Measurements from ENCODE around the gene PLEKHA1. TPM values are rescaled to one million over a fixed set of nuclear protein-coding genes. Genes with fewer than 3 reads are reported as not detected.

Gene PLEKHA1
- total RNA-seq, 2 donors from 2014 or later, result 14.2 to 26.5 TPM

DNA sequence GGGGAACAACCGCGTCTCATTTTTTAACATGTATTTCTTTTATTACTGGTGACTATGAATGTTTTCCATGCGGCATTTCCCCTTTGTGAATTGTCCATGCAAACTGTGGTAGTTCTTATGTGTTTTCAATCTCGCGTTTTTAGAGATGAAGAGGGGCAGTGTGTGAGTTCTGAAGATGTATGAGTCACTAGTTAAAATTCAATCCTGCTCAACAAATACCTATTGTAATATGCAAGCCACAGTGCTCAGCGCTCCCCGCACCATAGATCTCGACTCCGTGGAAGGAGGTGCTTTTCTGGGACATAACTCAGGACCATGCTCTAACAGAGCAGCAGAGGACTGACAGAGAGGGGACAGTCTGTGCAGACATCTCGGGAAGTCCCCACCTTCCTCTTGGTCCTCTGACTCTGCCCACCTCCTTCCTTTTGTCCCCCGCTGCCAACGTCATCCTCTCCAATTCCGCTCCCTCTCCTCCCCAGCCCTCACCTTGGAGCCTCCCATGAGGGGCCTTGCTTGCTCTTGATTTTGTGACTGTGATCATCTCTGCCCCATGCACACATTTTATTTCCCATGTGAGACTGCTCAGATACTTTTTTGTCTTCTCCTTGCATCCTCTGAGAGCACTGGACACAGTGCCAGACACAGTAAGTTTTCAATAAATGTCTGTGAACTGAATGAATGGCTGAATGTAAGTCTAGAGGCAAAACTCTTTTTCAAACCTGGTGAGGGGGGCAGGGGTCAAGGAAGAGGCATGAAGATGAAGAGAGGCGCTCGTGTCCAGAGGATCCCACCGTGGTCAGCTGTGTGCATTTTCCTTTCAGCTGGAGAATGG lies 42.7 kb upstream of the PLEKHA1 start:
- no peak for DNase-seq
- TF ChIP-seq POLR2A (IDR thresholded peaks at IDR 0.05), result peak in 2 of 3 donors; percentile 20 to 30
- no peak for TF ChIP-seq CTCF (IDR thresholded peaks at IDR 0.05)
- Histone ChIP-seq H3K36me3 (replicated peaks in 1 of 2; ENCODE audit: insufficient read depth in 1 of 2, low read depth in 2 of 2) (no peaks in the 10 kb centered on the region), H3K4me1 (peaks cover 6% of the 10 kb centered on the region), H3K4me3 (no peak overlapping the region), H3K9me3 (no peaks in the 10 kb centered on the region), H3K27me3 (no peaks in the 10 kb centered on the region), H3K27ac (peak overlapping the region; percentile 25 to 68 (median 58))
- ATAC-seq, result peak; percentile 78
- intact Hi-C loops (cut with DNase I), result no loop called here
- WGBS, 2 donors, result 37 to 39% methylated on average over 16 of the region's 16 CpGs

DNA sequence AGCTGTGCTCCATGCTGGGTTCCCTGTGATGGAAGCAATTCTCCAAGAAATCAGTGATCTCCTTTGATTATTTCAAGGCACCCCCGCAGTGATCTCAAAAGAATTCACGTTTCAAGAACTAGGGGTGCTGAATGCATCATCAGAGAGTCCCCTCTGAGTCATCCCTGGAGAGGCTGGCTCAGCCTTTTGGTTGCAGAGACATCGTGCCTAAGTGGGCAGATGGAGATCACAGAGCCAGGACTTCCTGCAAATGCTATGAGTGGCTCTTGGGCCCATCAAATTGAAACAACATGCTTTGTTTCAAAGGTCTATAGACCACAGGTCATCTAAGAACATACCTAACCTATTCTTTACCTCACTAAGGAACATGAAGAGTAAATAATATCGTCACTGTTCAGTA lies 41.5 kb upstream of the PLEKHA1 start:
- no peaks in the 10 kb centered on the region for H3K36me3 ChIP-seq (replicated peaks in 1 of 2; ENCODE audit: insufficient read depth in 1 of 2, low read depth in 2 of 2)
- H3K27ac ChIP-seq, result no peak overlapping the region
- intact Hi-C loops (cut with DNase I), result no loop called here
- WGBS, 2 donors, result 73 to 81% methylated on average over 4 of the region's 4 CpGs
- H3K4me1 ChIP-seq, result peaks cover 6% of the 10 kb centered on the region
- H3K4me3 ChIP-seq, result no peak overlapping the region
- H3K9me3 ChIP-seq, result no peaks in the 10 kb centered on the region
- no peak for DNase-seq
- no peaks in the 10 kb centered on the region for H3K27me3 ChIP-seq
- TF ChIP-seq POLR2A (IDR thresholded peaks at IDR 0.05) (no peak), CTCF (IDR thresholded peaks at IDR 0.05) (no peak)
- no peak for ATAC-seq

GRCh38 chr10:122336332-122336731 lies 38.2 kb upstream of the PLEKHA1 start:
- WGBS, 2 donors, result 78 to 90% methylated on average over 10 of the region's 10 CpGs
- Histone ChIP-seq H3K27me3 (no peaks in the 10 kb centered on the region), H3K4me1 (peaks cover 6% of the 10 kb centered on the region), H3K9me3 (no peaks in the 10 kb centered on the region), H3K27ac (no peak overlapping the region), H3K4me3 (no peak overlapping the region), H3K36me3 (replicated peaks in 1 of 2; ENCODE audit: insufficient read depth in 1 of 2, low read depth in 2 of 2) (no peaks in the 10 kb centered on the region)
- ATAC-seq (no peak), DNase-seq (no peak)
- intact Hi-C loops (cut with DNase I), result no loop called here
- TF ChIP-seq POLR2A (IDR thresholded peaks at IDR 0.05), result no peak
- TF ChIP-seq CTCF (IDR thresholded peaks at IDR 0.05), result no peak

DNA sequence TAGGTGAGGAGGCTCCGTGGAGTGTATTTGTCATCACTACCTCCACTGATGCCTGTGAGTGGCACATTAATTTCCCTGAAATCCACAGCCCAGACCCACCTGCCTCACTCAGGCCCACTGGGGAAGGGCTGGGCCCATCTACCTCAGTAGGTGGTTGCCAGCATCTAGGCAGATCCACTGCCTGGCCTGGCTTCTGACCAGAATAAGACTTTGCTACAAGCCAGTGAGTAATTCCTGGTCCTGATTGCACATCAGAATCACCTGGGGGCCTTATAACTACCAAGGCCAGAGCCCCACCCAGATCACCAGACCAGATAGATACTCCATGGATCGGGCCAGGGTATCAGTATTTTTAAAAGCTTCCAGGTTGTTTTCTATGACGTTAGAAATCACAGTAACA lies 37.5 kb upstream of the PLEKHA1 start:
- DNase-seq (no peak), ATAC-seq (no peak)
- no peaks in the 10 kb centered on the region for H3K36me3 ChIP-seq (replicated peaks in 1 of 2; ENCODE audit: insufficient read depth in 1 of 2, low read depth in 2 of 2)
- WGBS, 2 donors, result 61 to 75% methylated on average over 3 of the region's 3 CpGs
- peaks cover 12% of the 10 kb centered on the region for H3K4me1 ChIP-seq
- no peaks in the 10 kb centered on the region for H3K27me3 ChIP-seq
- H3K4me3 ChIP-seq, result no peak overlapping the region
- H3K9me3 ChIP-seq, result no peaks in the 10 kb centered on the region
- H3K27ac ChIP-seq, result no peak overlapping the region
- intact Hi-C loops (cut with DNase I), result no loop called here
- TF ChIP-seq CTCF (IDR thresholded peaks at IDR 0.05) (no peak), POLR2A (IDR thresholded peaks at IDR 0.05) (no peak)
